Measurements from ENCODE around the gene DNAH8. TPM values are rescaled to one million over a fixed set of nuclear protein-coding genes. Genes with fewer than 3 reads are reported as not detected.

The DNAH8 gene
- total RNA-seq, 1 experiment from 2014 or later: 0.15 TPM

GRCh38 chr6:39075807-39076622 is 360.9 kb downstream of the DNAH8 start:
- H3K9ac ChIP-seq (ENCODE audit: low read length): no peak overlapping the region
- no peak overlapping the region for H3K27ac ChIP-seq (ENCODE audit: low read length)
- H3K9me3 ChIP-seq (ENCODE audit: low read length): no peaks in the 10 kb centered on the region
- no peaks in the 10 kb centered on the region for H3K36me3 ChIP-seq (ENCODE audit: low read depth, low read length)
- no TSS peak for BruUV-seq (replicated peaks)
- no peaks in the 10 kb centered on the region for H3K9me2 ChIP-seq (replicated peaks; ENCODE audit: low read length)
- no peak for ATAC-seq
- ChIA-PET POLR2A (ENCODE audit: unreplicated experiment) (no interaction called here), CTCF (no interaction called here)
- TF ChIP-seq CTCF (conservative IDR thresholded peaks at IDR 0.05; ENCODE audit: low read depth, low read length) (no peak), EZH2phosphoT487 (IDR thresholded peaks at IDR 0.05; ENCODE audit: borderline replicate concordance, low read length) (no peak), EZH2 (IDR thresholded peaks at IDR 0.05; ENCODE audit: low read length, unreplicated experiment) (no peak)
- H3K27me3 ChIP-seq (ENCODE audit: low read length): peaks cover 51% of the 10 kb centered on the region
- no peaks in the 10 kb centered on the region for H4K20me1 ChIP-seq (ENCODE audit: low read length)
- no peaks in the 10 kb centered on the region for H3K4me1 ChIP-seq (ENCODE audit: insufficient read depth, low read length)
- H2AFZ ChIP-seq (ENCODE audit: low read length): no peak overlapping the region
- intact Hi-C loops (cut with micrococcal nuclease): no loop called here
- H3K79me2 ChIP-seq (ENCODE audit: low read length): no peaks in the 10 kb centered on the region
- H3K4me2 ChIP-seq (ENCODE audit: low read length): no peak overlapping the region
- no peak for DNase-seq
- no peaks in the 10 kb centered on the region for H3F3A ChIP-seq (ENCODE audit: low read length, unreplicated experiment)
- no peak overlapping the region for H3K4me3 ChIP-seq (ENCODE audit: low read length)

- Histone ChIP-seq H3K9me2 (replicated peaks; ENCODE audit: low read length) (no peaks in the 10 kb centered on the region), H3K27me3 (ENCODE audit: low read length) (peaks cover 44% of the 10 kb centered on the region), H3K4me2 (ENCODE audit: low read length) (no peak overlapping the region), H3K9me3 (ENCODE audit: low read length) (no peaks in the 10 kb centered on the region), H3K4me3 (ENCODE audit: low read length) (no peak overlapping the region), H2AFZ (ENCODE audit: low read length) (no peak overlapping the region), H3F3A (ENCODE audit: low read length, unreplicated experiment) (no peaks in the 10 kb centered on the region), H3K79me2 (ENCODE audit: low read length) (no peaks in the 10 kb centered on the region), H3K4me1 (ENCODE audit: insufficient read depth, low read length) (no peaks in the 10 kb centered on the region), H3K9ac (ENCODE audit: low read length) (no peak overlapping the region), H4K20me1 (ENCODE audit: low read length) (no peaks in the 10 kb centered on the region), H3K27ac (ENCODE audit: low read length) (no peak overlapping the region), H3K36me3 (ENCODE audit: low read depth, low read length) (no peaks in the 10 kb centered on the region)
- DNase-seq (no peak), ATAC-seq (no peak)
- TF ChIP-seq CTCF (conservative IDR thresholded peaks at IDR 0.05; ENCODE audit: low read depth, low read length) (no peak), EZH2phosphoT487 (IDR thresholded peaks at IDR 0.05; ENCODE audit: borderline replicate concordance, low read length) (no peak)
- CTCF ChIA-PET: no interaction called here
- POLR2A ChIA-PET (ENCODE audit: unreplicated experiment): no interaction called here
- no TSS peak for BruUV-seq (replicated peaks)
- intact Hi-C loops (cut with micrococcal nuclease): no loop called here
Measured at GRCh38 chr6:39076623-39077535, 361.8 kb downstream of the DNAH8 start.
